ENCODE measurements around the gene S100A1.
"Not testable (repeated sequence)": the region's sequence is repeated elsewhere in the genome, so short reads cannot be mapped to it uniquely, and the experiment has no call there.

S100A1 gene

DNA sequence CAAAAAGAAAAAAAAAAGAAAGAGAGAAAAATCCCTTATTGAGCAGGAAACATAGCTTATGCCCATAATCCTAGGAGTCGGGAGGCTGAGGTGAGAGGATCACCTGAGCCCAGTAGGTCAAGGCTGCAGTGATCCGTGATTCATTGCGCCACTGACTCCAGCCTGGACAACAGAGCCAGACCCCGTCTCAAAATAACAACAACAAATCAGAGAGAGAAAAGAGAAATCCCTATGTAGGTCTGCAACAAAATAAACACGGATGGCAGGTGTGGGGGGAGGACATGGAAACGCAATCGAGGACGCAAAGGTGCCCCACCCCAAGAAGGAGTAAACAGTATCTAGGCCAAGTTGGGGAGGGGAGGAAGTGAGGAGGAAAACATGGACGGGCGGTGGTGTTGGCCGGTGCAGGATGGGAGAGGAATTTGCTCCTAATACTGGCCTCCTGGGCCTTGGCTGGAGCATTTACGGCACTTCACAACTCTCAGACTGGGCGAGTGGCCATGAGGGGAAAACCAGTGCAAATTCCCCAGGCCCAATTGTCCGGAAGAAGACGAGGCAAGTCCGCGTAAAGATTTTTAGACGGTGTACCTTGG, 5.0 kb downstream of the S100A1 start:
- no peak for DNase-seq

DNA sequence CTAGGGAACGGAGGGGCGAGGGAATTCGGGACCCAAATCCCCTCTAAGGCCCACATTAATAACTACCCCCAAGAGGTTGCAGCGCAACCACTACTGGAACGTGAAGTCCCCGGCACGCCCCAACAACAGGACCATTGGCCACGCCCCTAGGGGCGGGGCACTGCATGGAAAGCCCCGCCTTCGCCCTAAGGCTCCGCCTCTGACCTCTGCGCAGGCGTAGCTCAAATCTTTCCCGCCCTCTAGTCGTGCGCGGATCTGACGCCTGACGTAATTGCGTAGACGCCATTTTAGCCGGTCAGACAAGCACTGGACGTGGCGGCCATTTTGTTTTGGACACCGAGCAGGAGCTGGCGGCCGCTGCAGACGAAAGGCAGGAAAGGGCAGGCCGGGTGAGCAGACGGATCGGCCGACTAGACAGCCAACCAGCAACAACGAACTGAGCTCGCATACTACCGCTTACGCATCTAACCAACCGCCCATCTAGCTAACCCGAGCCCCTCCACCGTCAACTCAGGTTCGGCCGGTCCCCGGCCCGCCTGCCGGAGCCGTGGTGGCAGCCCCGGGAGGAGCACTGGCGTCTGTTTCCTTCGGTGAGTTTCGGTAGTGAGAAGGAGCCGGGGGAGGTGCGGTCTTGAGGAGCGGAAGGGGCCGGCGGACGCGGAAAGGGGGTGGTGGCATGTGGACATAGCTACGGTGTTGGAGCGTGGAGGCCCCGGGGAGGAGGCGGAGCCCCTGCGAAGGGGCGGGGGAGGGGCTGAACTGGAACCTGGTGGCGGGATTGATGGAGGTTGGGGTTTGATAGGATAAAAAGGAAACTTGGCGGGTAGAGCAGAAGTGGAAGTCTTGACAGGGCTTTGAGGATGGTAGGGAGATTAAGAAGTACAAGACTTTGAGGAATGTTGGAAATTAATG, 5.8 kb downstream of the S100A1 start, which contains the start of gene CHTOP:
Gene CHTOP (plus strand): TSS at position 313 of the 912 bp plus-strand sequence. CDS start 2,523 bp downstream, outside the sequence.
- DNase-seq, result peak; percentile 97

DNA sequence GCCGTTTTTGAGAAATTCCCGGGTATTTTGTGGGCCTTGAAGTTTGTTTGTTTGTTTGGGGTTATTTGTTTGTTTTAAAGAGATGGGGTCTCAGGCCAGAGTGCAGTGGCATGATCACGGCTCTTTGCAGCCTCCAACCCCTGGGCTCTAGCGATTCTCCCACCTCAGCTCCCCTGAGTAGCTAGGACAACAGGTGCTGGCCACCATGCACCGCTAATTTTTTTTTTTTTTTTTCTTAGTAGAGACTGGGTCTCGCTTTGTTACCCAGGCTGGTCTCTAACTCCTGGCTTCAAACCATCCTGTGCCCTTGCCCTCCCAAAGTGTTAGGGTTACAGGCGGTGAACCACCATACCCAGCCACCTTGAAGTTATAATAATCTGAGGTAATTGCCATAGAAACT, 7.6 kb downstream of the S100A1 start:
- DNase-seq, result no peak

DNA sequence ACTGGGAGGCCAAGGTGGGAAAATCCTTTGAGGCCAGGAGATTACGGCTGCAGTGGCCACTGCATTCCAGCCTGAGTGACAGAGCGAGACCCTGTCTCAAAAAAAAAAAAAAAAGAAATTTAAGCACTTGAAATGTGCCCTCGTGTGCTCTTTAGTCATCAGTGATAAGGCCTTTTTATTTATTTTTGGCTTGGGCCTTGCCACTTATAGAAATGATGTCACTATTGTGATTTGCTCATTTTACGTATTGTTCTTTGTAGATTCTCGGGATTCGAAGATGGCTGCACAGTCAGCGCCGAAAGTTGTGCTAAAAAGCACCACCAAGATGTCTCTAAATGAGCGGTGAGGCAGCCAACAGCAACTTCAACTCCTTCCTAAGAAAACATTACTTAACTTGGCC, 8.1 kb downstream of the S100A1 start:
- DNase-seq, result no peak

DNA sequence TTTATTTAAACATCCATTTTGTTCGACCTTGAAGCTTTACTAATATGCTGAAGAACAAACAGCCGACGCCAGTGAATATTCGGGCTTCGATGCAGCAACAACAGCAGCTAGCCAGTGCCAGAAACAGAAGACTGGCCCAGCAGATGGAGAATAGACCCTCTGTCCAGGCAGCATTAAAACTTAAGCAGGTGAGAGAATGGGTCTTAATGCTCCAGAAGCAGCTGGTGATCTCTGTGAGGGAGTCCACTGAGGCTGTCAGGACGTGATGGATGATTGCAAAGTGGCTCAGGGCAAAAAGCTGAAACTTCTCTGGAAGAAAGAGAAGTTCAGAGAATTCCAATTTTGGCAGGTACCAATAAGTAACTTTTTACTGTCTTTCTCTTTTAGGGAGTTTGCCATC, 10.0 kb downstream of the S100A1 start:
- no peak for DNase-seq

DNA sequence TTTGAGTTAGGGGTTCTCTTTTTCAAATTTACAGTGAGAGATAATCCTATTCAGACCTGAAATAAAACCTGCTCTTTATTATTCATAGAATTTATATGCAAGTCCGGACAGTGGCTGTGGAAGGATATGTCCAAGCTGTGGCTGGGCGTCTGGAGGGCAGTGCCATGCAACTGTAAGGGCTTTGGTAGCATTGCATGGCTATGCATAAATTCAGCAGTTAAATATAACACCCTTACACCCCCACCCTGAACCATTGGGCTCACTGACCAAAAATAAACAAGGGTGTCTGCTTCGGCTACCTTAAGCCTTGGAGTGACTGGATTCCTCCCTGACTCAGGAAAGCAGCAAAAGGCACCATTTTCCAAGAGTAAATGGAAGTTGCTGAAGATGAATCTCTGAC, 11.0 kb downstream of the S100A1 start:
- DNase-seq, result no peak

DNA sequence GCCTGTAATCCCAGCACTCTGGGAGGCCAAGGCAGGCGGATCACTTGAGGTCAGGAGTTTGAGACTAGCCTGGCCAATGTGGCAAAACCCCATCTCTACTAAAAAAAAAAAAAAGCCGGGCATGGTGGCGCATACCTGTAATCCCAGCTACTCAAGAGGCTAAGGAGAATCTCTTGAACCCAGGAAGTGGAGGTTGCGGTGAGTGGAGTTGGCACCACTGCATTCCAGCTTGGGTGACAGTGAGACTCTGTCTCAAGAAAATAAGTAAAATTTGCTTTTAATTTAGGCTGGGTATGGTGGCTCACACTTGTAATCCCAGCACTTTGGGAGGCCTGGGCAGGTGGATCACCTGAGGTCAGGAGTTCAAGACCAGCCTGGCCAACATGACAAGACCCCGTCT, 12.0 kb downstream of the S100A1 start:
- DNase-seq, result not testable (repeated sequence)

DNA sequence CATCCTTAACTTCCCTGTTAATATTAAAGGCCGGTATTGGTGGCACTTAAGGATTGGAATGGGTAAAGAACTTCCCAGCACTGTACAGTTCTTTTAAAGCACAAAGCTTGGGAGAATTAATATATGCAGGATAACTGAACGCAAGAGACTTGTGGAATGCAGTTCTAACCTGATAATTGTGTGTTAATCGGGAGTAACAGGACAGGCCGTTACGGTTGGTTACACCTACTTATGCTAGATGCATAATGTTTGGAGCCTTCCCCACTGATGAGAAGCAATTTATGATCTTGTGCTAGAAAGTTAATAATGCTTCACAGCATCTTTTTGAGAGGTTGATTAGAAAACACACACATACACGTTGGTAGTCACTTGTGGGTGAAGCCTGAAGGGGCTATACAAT, 12.6 kb downstream of the S100A1 start:
- no peak for DNase-seq

DNA sequence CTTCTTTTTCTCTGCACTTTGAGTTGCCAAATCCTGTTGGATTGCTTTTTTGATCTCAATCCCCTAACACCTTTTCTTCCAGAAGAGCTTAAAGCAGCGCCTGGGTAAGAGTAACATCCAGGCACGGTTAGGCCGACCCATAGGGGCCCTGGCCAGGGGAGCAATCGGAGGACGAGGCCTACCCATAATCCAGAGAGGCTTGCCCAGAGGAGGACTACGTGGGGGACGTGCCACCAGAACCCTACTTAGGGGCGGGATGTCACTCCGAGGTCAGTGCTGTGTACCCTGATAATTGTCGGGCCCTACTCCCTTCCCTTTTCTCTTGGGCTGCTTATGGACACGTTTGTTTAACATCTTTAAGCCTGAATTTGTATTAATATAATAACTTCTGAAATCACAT, 13.9 kb downstream of the S100A1 start:
- no peak for DNase-seq

DNA sequence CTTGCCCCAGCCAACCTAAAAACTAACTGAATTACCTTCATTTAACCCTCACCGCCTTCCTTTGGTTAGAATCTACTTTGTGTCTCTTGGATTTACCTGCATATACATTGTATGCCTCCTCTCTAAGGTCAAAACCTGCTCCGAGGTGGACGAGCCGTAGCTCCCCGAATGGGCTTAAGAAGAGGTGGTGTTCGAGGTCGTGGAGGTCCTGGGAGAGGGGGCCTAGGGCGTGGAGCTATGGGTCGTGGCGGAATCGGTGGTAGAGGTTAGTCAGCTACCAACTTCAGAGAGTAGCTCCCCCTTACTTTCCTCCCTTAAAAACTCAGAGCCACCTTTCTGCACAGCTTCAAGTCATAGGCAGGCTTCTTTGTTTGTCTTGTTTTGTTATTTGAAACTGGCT, 14.9 kb downstream of the S100A1 start:
- no peak for DNase-seq

DNA sequence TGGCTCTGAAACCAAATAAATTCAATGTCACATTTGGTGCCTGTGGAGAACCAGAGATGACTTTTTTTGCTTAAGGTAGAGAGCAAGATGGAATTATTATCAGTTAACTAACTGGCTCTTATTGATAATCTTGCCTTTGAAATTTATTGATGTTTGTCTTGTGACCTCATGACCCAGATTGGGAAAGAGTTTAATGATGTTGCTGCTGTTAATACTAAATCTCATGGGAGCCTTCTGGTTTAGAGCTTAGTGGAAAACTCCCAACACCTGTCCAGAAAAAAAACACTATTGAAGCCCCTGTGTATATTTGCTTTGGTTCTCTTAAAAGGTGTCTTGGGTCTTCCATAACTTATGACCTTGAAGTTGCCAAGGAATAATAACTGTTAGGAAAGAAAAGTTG, 15.6 kb downstream of the S100A1 start:
- DNase-seq, result no peak

DNA sequence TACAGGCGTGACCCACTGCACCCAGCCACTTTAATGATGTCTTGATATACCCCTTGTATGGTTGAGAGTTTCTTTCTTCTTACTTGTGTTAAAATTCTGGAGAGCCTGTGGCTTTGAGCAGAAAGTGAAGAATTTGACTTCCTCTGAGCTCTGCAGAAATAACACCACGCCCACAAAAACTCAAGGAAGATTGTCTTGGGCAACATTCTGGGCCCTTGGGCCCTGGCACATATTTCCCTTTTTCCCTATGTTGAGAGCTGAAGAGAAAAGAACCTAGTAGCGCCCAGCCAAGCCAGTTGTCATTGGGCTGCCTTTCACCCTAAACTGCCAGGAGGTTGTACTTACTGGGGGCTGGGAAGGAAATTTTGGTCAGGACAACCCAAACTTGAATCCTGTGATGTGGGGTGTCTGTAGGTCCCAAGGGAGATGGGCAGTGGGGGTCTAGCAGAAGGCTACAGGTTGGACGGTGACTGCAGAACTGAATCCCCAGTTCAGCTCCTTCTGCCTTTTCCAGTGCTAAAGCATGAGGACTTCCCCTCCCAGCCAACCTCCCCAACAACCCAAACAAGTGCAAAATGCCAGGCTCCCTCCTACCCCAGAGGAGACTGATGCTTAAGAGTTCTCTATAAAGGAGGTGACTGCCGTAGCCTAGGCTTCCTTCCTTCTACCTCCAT, 18.6 kb downstream of the S100A1 start:
- DNase-seq, result no peak

DNA sequence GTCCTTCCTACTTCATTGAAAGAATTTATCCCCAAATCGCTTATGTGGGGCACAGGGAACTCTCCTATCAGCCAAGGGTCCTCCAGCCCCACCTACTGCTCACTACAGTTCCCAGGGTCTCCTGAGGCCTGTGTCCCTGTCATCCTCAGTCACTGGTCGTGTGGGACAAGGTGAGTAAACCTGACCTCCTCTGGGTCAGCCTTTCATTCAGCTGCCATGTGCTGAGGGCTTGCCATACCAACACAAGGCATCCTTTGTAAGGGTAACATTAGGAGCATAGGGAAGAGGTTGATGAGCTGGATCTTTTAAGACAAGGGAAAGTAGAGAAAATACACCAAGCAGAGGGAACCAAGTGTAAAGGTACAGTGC, 19.1 kb downstream of the S100A1 start:
- DNase-seq, result no peak

DNA sequence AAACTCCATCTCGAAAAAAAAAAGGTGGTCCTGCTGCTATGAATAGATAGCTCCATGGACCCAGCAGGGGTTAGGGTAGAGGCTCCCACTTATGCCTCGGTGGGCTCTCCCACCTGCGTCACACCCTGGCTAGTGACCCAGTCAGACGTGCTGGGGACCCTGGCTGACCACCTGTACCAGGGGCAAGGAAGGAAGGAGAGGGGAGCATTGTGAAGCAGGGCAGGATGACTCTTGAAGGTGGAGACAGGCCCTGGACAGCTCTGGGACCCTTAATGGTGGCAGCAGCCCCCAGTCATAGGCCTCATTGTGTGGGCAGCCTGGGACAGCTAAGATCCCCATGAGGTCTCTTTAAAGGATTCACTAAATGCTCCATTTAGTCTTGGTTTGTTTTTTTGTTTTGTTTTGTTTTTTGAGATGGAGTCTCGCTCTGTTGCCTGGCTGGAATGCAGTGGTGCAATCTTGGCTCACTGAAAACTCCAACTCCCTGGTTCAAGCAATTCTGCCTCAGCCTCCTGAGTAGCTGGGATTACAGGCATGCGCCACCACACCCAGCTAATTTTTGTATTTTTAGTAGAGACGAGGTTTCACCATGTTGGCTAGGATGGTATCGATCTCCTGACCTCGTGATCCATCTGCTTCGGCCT, 19.9 kb downstream of the S100A1 start:
- no peak for DNase-seq

DNA sequence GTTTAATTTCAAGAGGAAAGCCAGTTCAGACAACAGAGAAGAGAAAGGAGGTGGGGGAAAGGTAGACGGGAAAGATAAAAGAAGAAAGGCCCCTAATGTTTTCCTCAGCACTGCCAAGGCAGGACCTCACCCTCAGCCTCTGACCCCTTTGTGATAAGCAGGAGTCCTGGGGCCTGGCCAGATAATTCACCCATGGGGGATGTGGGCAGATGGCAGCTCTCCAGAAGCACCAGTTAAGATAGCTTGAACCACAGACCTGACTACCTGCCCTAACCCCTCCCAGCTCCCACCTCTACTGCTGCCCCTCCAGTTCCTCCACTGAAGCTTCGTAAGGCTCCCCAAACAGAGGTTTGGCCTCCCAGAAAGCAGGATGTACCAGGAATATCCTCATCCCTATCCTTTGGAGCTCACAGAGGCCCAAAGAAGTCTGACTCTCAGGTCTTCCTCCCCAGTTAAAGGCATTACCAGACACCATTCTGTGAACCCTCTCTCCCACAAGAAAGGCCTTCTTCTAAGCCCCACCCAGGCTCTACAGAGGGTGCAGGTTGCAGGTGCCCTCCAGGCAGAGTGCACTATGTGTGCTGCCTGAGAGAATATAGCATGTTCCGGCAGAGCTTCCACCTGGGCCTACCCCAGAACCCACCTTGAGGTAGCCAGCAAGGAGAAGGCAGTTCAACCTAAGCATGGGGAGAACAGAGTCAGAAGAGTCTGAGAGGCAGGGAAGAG, 21.1 kb downstream of the S100A1 start:
- DNase-seq, result no peak

DNA sequence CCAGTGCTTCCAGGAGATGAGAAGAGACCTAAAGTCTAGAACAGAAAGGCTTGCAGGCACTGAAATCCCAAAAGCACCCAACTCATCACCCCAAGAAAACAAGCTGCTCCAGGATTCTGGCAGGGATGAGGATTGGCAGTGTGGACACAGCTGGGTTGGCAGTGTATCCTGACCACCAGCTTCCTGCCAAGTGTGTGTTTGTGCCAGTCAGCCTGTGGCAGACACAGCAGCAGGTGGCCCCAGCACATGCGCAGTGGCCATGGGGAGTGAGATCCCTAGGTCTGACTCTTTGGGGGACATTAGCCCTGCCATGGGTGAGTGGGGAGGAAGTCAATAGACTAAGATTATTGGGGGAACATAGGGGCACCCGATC, 21.6 kb downstream of the S100A1 start:
- DNase-seq, result peak; percentile 22

DNA sequence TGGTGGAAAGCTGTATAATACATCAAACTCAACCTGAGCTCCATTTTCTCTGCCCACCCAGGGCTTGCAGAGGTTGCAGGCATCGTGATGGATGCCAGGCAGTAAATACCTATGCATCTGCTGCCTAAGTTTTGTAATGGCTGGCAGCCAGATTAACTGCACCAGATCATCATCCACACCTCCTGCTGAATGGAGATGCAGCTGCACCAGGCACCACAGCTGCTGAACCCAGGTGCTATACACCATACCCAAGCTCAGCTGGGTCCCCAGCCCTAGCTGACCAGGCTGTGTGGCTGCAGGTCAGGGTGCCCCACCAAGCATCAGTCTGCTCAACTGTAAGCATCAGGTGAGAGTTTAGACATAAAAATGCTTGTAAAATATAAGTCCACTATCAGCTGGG, 23.5 kb downstream of the S100A1 start:
- DNase-seq, result no peak

DNA sequence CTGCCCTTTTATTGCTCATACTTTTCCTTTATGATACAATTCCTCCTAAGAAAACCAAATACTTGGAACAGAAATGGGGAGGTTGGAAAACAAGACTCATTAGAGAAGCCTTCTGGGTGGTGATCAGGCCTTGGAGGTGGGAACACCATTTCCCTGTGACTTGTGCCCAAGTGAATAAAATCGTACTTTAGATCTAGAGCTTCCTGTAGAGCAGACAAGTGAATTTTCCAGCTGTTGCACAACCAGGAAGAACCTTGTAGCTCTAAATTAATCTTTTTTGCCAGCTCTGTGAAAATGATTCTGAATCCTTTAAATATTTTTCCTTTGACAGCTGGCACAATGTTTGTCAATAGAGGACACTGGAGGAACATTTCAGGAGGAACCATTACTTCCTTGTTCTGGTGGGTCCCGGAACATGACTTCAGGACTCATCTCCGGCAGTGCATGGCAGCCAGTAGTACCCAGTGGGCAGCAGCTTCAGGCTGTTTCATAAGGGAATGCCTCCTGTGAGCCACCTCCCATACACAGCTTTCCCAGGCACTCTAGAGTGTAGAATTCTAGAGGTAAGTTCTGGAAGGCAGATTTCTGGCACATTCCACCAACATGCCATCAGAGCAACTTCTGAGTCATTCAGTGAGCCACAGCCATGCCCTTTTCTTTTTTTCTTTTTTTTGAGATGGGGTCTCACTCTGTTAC, 24.7 kb downstream of the S100A1 start:
- DNase-seq, result no peak

DNA sequence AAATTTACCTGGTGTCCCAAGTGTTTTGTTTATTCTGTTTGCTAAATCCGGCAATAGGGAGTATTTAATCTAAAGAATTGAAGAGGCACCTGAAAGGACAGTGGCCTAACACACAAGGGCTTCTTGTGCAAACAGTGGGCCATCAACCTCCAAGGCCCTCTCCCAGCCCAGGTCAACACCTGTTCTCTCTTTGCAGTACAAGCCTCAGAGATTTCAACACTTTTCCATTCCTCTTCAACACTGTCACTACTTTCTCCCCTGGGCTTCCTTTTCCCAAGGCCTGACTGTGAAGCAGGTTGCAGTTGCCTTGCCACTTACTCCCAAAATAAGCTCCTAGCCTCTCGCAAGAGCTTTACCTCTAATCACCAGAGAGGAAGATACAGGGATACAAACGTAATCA, 27.1 kb downstream of the S100A1 start:
- no peak for DNase-seq

DNA sequence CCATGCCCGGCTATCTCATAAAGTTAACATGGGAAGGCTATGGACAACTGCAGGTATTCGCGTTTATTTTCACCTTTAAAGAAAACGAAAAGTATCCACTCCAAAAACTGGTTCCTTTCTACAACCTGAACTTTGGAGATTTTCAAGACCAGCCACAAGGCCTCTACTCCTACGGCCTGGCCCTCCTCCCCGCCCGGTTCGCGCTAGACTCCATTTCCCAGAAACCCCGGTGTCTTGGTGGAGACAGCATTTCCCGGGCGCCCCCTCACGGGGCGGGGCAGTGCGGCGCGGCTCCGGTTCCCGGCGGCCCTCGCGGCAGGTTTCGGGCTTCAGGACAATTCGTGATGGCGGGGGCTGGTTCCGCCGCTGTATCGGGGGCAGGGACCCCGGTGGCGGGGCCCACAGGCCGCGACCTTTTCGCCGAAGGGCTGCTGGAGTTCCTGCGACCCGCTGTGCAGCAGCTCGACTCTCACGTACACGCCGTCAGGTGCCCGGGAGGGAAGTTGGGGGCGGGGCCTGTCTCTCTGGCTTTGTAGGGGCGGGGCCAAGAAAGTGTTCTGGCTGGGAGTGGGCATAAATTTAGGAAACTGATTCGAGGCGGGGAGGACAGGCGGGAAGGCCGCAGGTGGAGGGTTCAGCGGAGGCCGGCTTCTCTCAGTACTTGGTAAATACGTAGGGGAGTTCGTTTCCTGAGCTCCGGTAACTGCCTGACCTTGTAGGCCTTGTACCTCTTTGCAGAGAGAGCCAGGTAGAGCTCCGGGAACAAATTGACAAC, 30.4 kb downstream of the S100A1 start, which contains the start of gene SNAPIN:
Gene SNAPIN (plus strand): TSS at position 304 of the 775 bp plus-strand sequence. CDS start 41 bp downstream, at position 345.
- DNase-seq, result peak; percentile 84

DNA sequence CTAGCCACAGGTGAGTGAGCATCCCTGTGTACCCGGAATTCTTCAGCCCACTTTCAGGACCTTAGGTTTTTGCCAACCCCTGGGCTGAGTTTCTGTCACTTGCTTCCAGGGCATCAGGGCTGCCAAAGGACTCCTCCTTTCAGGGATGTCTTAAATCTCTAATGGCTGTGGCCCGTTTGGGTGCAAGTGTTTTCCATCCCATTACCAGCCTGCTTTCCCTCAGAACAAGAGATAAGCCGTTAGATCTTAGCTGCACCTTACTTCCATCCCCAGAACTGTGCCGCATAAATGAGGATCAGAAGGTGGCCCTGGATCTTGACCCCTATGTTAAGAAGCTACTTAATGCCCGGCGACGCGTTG, 30.9 kb downstream of the S100A1 start:
- DNase-seq, result no peak

All from NCI-H1105 treated with DMSO at 0.1 percent for 48 hours (cell line).